T-cell (primary cell): Measurements from ENCODE around the gene CDH4. TPM values are rescaled to one million over a fixed set of nuclear protein-coding genes. Genes with fewer than 3 reads are reported as not detected.

Experiments
- ATAC-seq, 4 experiments: fragments of 200-7000 bp in 3 of 4; fragments of 150-1000 bp in 1 of 4; cut with Tn5 transposase; replicated peaks in 1 of 4; 1 replicate in 3 of 4; 2 replicates in 1 of 4; pipeline ENCODE4 v1.10.0; 2021; ENCODE audit warnings: moderate library complexity in 3 of 4, mild to moderate bottlenecking in 2 of 4, moderate number of reproducible peaks in 1 of 4
- CTCF ChIA-PET, 2 donors: fragments of 300-600 bp; sonication (Branson Sonifier 250); formaldehyde crosslinking; loops; one replicate each; lab custom pipeline; 2022; ENCODE audit warnings: antibody characterized with exemption in 2 of 2; lab: Charles Lee
- POLR2A ChIA-PET, 2 donors: fragments of 300-600 bp; sonication (Branson Sonifier 250); formaldehyde crosslinking; loops; one replicate each; lab custom pipeline; 2022; ENCODE audit warnings: antibody characterized with exemption in 2 of 2; lab: Charles Lee
- DNase-seq, 35 experiments: peaks; one replicate each; pipeline versions ENCODE4 v3.0.0 to v3.0.0-alpha.2; 2013 to 2023
- H3K27ac ChIP-seq: one replicate; pipeline ENCODE4 v1.5.1; 2013; ENCODE audit warnings: low read length
- H3K27me3 ChIP-seq, 2 experiments: replicated peaks in 1 of 2; 1 replicate in 1 of 2; 2 replicates in 1 of 2; pipeline versions ENCODE4 v1.6.1 to v1.7.0; 2013; ENCODE audit warnings: low read length in 1 of 2, mixed read lengths in 1 of 2; ENCODE audit not compliant: control insufficient read depth in 2 of 2, insufficient read depth in 2 of 2; ENCODE audit errors: extremely low read depth in 1 of 2
- H3K36me3 ChIP-seq, 2 donors: 1 replicate in 1 of 2; 2 replicates in 1 of 2; pipeline versions ENCODE4 v1.6.1 to v1.7.0; 2013; ENCODE audit warnings: low read length in 1 of 2; ENCODE audit not compliant: control insufficient read depth in 2 of 2, insufficient read depth in 1 of 2; ENCODE audit errors: extremely low read depth in 1 of 2
- H3K4me1 ChIP-seq, 2 experiments: 1 replicate in 1 of 2; 2 replicates in 1 of 2; pipeline versions ENCODE4 v1.6.1 to v1.7.0; 2013; ENCODE audit warnings: low read length in 2 of 2, mixed read lengths in 1 of 2; ENCODE audit not compliant: insufficient read depth in 2 of 2, control insufficient read depth in 1 of 2; ENCODE audit errors: extremely low read depth in 1 of 2
- H3K4me3 ChIP-seq, 2 donors: 1 replicate in 1 of 2; 2 replicates in 1 of 2; pipeline versions ENCODE4 v1.5.1 to v1.7.0; 2013; ENCODE audit warnings: mild to moderate bottlenecking in 2 of 2, low read length in 1 of 2, moderate library complexity in 1 of 2; ENCODE audit not compliant: control insufficient read depth in 1 of 2; ENCODE audit errors: extremely low read depth in 1 of 2
- H3K9me3 ChIP-seq: 2 replicates; pipeline ENCODE4 v1.7.0; 2013
- H3K27ac Mint-ChIP-seq, 2 donors: one replicate each; pipeline ENCODE4 v1.8.0; 2020 to 2021; ENCODE audit warnings: mild to moderate bottlenecking in 2 of 2, mixed read lengths in 2 of 2
- H3K27me3 Mint-ChIP-seq, 2 donors: one replicate each; pipeline ENCODE4 v1.8.0; 2021 to 2022; ENCODE audit warnings: mixed read lengths in 2 of 2
- H3K36me3 Mint-ChIP-seq: one replicate; pipeline ENCODE4 v1.8.0; 2021; ENCODE audit warnings: mixed read lengths
- H3K4me1 Mint-ChIP-seq, 3 donors: one replicate each; pipeline ENCODE4 v1.8.0; 2020 to 2022; ENCODE audit warnings: mixed read lengths in 3 of 3, mild to moderate bottlenecking in 1 of 3
- H3K4me3 Mint-ChIP-seq, 3 donors: one replicate each; pipeline ENCODE4 v1.8.0; 2020 to 2022; ENCODE audit warnings: mild to moderate bottlenecking in 3 of 3, mixed read lengths in 3 of 3, moderate library complexity in 3 of 3
- H3K9me3 Mint-ChIP-seq, 3 donors: one replicate each; pipeline ENCODE4 v1.8.0; 2020 to 2022; ENCODE audit warnings: mixed read lengths in 3 of 3
- WGBS: methylation state at CpG from one replicate; pipeline ENCODE4 v1.1.5; 2013; ENCODE audit warnings: missing lambda C conversion rate; ENCODE audit not compliant: insufficient coverage; 5-methylcytosine and 5-hydroxymethylcytosine counted together
- total RNA-seq, 35 experiments: library from RNA in 6 of 35; stranded (reverse) in 6 of 35; fragments of 120-200 nt in 1 of 35; gene quantifications; one replicate each; pipeline versions ENCODE4 v1.2.1 to v1.2.4 and lab custom pipeline; 2013 to 2026

The CDH4 gene
- total RNA-seq, 5 donors from 2014 or later (not counting 1 experiment from before 2014, with no cell fraction given) = 0.06 to 0.64 (median 0.14) TPM

GRCh38 chr20:61256365-61256764 is 4.3 kb downstream of the CDH4 start:
- 85% methylated on average over 7 of the region's 9 CpGs for WGBS
- peaks cover 0 to 3% (median 0%) of the 10 kb centered on the region in 3 donors for H3K9me3 Mint-ChIP-seq
- DNase-seq = no peak
- H3K4me1 ChIP-seq = no peaks in the 10 kb centered on the region
- no peak overlapping the region for H3K27ac Mint-ChIP-seq
- peaks cover 30 to 45% of the 10 kb centered on the region in 2 donors for H3K27me3 Mint-ChIP-seq
- no peak for ATAC-seq
- no peaks in the 10 kb centered on the region for H3K36me3 Mint-ChIP-seq
- no peaks in the 10 kb centered on the region for H3K9me3 ChIP-seq
- H3K27ac ChIP-seq = no peak overlapping the region
- H3K4me3 ChIP-seq = no peak overlapping the region
- no peak overlapping the region for H3K4me3 Mint-ChIP-seq
- ChIA-PET CTCF (no interaction called here), POLR2A (no interaction called here)
- H3K36me3 ChIP-seq = no peaks in the 10 kb centered on the region
- H3K4me1 Mint-ChIP-seq = peaks cover 0 to 9% (median 6%) of the 10 kb centered on the region in 3 donors
- peaks cover 6 to 19% of the 10 kb centered on the region in 2 experiments for H3K27me3 ChIP-seq

- H3K27ac Mint-ChIP-seq = no peak overlapping the region
These were observed 4.8 kb downstream of the CDH4 start for GRCh38 chr20:61256824-61257223.

GRCh38 chr20:61257611-61258010 is 5.5 kb downstream of the CDH4 start:
- peaks cover 0 to 5% (median 4%) of the 10 kb centered on the region in 3 donors for H3K4me1 Mint-ChIP-seq
- H3K27ac Mint-ChIP-seq = no peak overlapping the region
- no peaks in the 10 kb centered on the region for H3K36me3 Mint-ChIP-seq
- no peaks in the 10 kb centered on the region for H3K36me3 ChIP-seq
- ATAC-seq = no peak
- peaks cover 25 to 44% of the 10 kb centered on the region in 2 donors for H3K27me3 Mint-ChIP-seq
- no peak overlapping the region for H3K4me3 ChIP-seq
- no peak for DNase-seq
- POLR2A ChIA-PET = no interaction called here
- 93% methylated on average over 11 of the region's 20 CpGs for WGBS
- peaks cover 0 to 3% (median 0%) of the 10 kb centered on the region in 3 donors for H3K9me3 Mint-ChIP-seq
- H3K27me3 ChIP-seq = peaks cover 4 to 14% of the 10 kb centered on the region in 2 experiments
- H3K9me3 ChIP-seq = no peaks in the 10 kb centered on the region
- CTCF ChIA-PET = no interaction called here
- no peak overlapping the region for H3K4me3 Mint-ChIP-seq
- H3K27ac ChIP-seq = no peak overlapping the region
- no peaks in the 10 kb centered on the region for H3K4me1 ChIP-seq

More at GRCh38 chr20:61256824-61257223, 4.8 kb downstream of the CDH4 start:
- H3K4me1 ChIP-seq = no peaks in the 10 kb centered on the region
- H3K36me3 Mint-ChIP-seq = no peaks in the 10 kb centered on the region
- ChIA-PET POLR2A (no interaction called here), CTCF (no interaction called here)
- no peak for ATAC-seq
- WGBS = 21% methylated on average over 2 of the region's 7 CpGs
- no peaks in the 10 kb centered on the region for H3K36me3 ChIP-seq
- peaks cover 0 to 5% (median 4%) of the 10 kb centered on the region in 3 donors for H3K4me1 Mint-ChIP-seq
- H3K27ac ChIP-seq = no peak overlapping the region
- H3K4me3 ChIP-seq = no peak overlapping the region
- peaks cover 0 to 3% (median 0%) of the 10 kb centered on the region in 3 donors for H3K9me3 Mint-ChIP-seq
- no peaks in the 10 kb centered on the region for H3K9me3 ChIP-seq
- H3K27me3 Mint-ChIP-seq = peaks cover 25 to 44% of the 10 kb centered on the region in 2 donors
- no peak for DNase-seq
- no peak overlapping the region for H3K4me3 Mint-ChIP-seq
- H3K27me3 ChIP-seq = peaks cover 4 to 14% of the 10 kb centered on the region in 2 experiments

GRCh38 chr20:61259741-61260140 is 7.7 kb downstream of the CDH4 start:
- Histone ChIP-seq H3K27me3 (peaks cover 4 to 14% of the 10 kb centered on the region in 2 experiments), H3K27ac (no peak overlapping the region), H3K4me1 (peaks cover 0 to 3% of the 10 kb centered on the region in 2 experiments), H3K36me3 (no peaks in the 10 kb centered on the region), H3K4me3 (no peak overlapping the region), H3K9me3 (no peaks in the 10 kb centered on the region)
- H3K36me3 Mint-ChIP-seq = no peaks in the 10 kb centered on the region
- H3K27ac Mint-ChIP-seq = no peak overlapping the region
- 52% methylated on average over 2 of the region's 3 CpGs for WGBS
- CTCF ChIA-PET = no interaction called here
- DNase-seq (no peak), ATAC-seq (no peak)
- H3K4me3 Mint-ChIP-seq = no peak overlapping the region
- POLR2A ChIA-PET = no interaction called here
- peaks cover 19 to 40% of the 10 kb centered on the region in 2 donors for H3K27me3 Mint-ChIP-seq
- no peaks in the 10 kb centered on the region for H3K4me1 Mint-ChIP-seq
- H3K9me3 Mint-ChIP-seq = peaks cover 0 to 3% (median 0%) of the 10 kb centered on the region in 3 donors

- Mint-ChIP-seq H3K27ac (no peak overlapping the region), H3K27me3 (peaks cover 12 to 36% of the 10 kb centered on the region in 2 donors), H3K4me3 (no peak overlapping the region), H3K36me3 (no peaks in the 10 kb centered on the region), H3K4me1 (no peaks in the 10 kb centered on the region), H3K9me3 (peaks cover 0 to 3% (median 0%) of the 10 kb centered on the region in 3 donors)
- Histone ChIP-seq H3K4me3 (no peak overlapping the region), H3K27ac (no peak overlapping the region), H3K27me3 (peaks cover 0 to 18% of the 10 kb centered on the region in 2 experiments), H3K4me1 (peaks cover 0 to 3% of the 10 kb centered on the region in 2 experiments), H3K36me3 (no peaks in the 10 kb centered on the region), H3K9me3 (no peaks in the 10 kb centered on the region)
- WGBS = 86% methylated on average over 6 of the region's 7 CpGs
- no peak for ATAC-seq
- CTCF ChIA-PET = interaction anchor here in 1 of 2 donors (0.6 kb wide), 1 partner anchor 31 kb away, joined by 3 read pairs; no protein-coding TSS in a partner anchor
- POLR2A ChIA-PET = no interaction called here
- no peak for DNase-seq
These were observed 8.8 kb downstream of the CDH4 start for GRCh38 chr20:61260905-61261304.

GRCh38 chr20:61262036-61262435 is 10.0 kb downstream of the CDH4 start:
- CTCF ChIA-PET = no interaction called here
- no peaks in the 10 kb centered on the region for H3K4me1 Mint-ChIP-seq
- no peak for ATAC-seq

More at GRCh38 chr20:61262036-61262435, 10.0 kb downstream of the CDH4 start:
- DNase-seq = no peak
- no peak overlapping the region for H3K27ac Mint-ChIP-seq
- POLR2A ChIA-PET = no interaction called here
- no peak overlapping the region for H3K4me3 ChIP-seq
- WGBS = 85% methylated on average over 17 of the region's 18 CpGs
- H3K27ac ChIP-seq = no peak overlapping the region
- peaks cover 0 to 3% of the 10 kb centered on the region in 2 experiments for H3K4me1 ChIP-seq
- H3K4me3 Mint-ChIP-seq = no peak overlapping the region
- H3K9me3 ChIP-seq = no peaks in the 10 kb centered on the region
- H3K9me3 Mint-ChIP-seq = peaks cover 0 to 3% (median 0%) of the 10 kb centered on the region in 3 donors
- H3K36me3 Mint-ChIP-seq = no peaks in the 10 kb centered on the region
- no peaks in the 10 kb centered on the region for H3K36me3 ChIP-seq
- H3K27me3 Mint-ChIP-seq = peaks cover 15 to 33% of the 10 kb centered on the region in 2 donors
- peaks cover 0 to 19% of the 10 kb centered on the region in 2 experiments for H3K27me3 ChIP-seq
